DND-41 (cell line): Measurements from ENCODE around the gene CD37.

Source experiments
- ATAC-seq: fragments of 200-7000 bp; cut with Tn5 transposase; 3 replicates; pipeline ENCODE4 v1.9.1; 2021; ENCODE audit warnings: low read depth; ENCODE audit not compliant: insufficient read depth
- DNase-seq: peaks from one replicate; pipeline ENCODE4 v3.0.0-alpha.2; 2020
- H2AFZ ChIP-seq: 2 replicates; pipeline ENCODE4 v1.6.0; 2012; ENCODE audit warnings: low read depth, low read length
- H3K27ac ChIP-seq: 2 replicates; pipeline ENCODE4 v1.5.1; 2012; ENCODE audit warnings: low read length, inconsistent platforms
- H3K27me3 ChIP-seq: fragments of 200-600 bp; sonication (generic); 2 replicates; pipeline ENCODE4 v1.6.0; 2012; ENCODE audit warnings: low read length, mild to moderate bottlenecking, inconsistent platforms; ENCODE audit not compliant: insufficient read depth, poor library complexity
- H3K36me3 ChIP-seq: 2 replicates; pipeline ENCODE4 v1.5.1; 2012; ENCODE audit warnings: low read length, inconsistent platforms; ENCODE audit not compliant: insufficient read depth
- H3K4me1 ChIP-seq: 2 replicates; pipeline ENCODE4 v1.5.1; 2012; ENCODE audit warnings: mild to moderate bottlenecking, low read length; ENCODE audit not compliant: insufficient read depth
- H3K4me2 ChIP-seq: 2 replicates; pipeline ENCODE4 v1.6.0; 2012; ENCODE audit warnings: mild to moderate bottlenecking, moderate library complexity, low read length, inconsistent platforms; ENCODE audit not compliant: insufficient read depth
- H3K4me3 ChIP-seq, 2 experiments: fragments of 200-600 bp in 1 of 2; shearing (Covaris generic) in 1 of 2; 2 replicates each; pipeline ENCODE4 v1.5.1; 2012 to 2016; ENCODE audit warnings: inconsistent platforms in 2 of 2, low read length in 2 of 2, mild to moderate bottlenecking in 2 of 2, low read depth in 1 of 2, moderate library complexity in 1 of 2
- H3K79me2 ChIP-seq: 2 replicates; pipeline ENCODE4 v1.6.0; 2012; ENCODE audit warnings: low read length, inconsistent platforms; ENCODE audit not compliant: insufficient read depth
- H3K9ac ChIP-seq: 2 replicates; pipeline ENCODE4 v1.6.0; 2012; ENCODE audit warnings: low read depth, mild to moderate bottlenecking, inconsistent platforms, low read length, moderate library complexity
- H3K9me3 ChIP-seq: 2 replicates; pipeline ENCODE4 v1.5.1; 2012; ENCODE audit warnings: low read length, moderate library complexity, mild to moderate bottlenecking, inconsistent platforms; ENCODE audit not compliant: insufficient read depth, severe bottlenecking
- H4K20me1 ChIP-seq: 2 replicates; pipeline ENCODE4 v1.6.0; 2012; ENCODE audit warnings: low read length; ENCODE audit not compliant: insufficient read depth
- CTCF ChIP-seq: IDR thresholded peaks from 2 replicates; pipeline ENCODE4 v1.5.1; 2012; ENCODE audit warnings: borderline replicate concordance, low read length, moderate library complexity, mild to moderate bottlenecking; ENCODE audit not compliant: poor library complexity, severe bottlenecking; ENCODE audit errors: extremely low read depth
- EZH2 ChIP-seq: IDR thresholded peaks from 3 replicates; pipeline ENCODE4 v1.6.1; 2012; ENCODE audit warnings: borderline replicate concordance, low read depth, mild to moderate bottlenecking, moderate library complexity, low read length, inconsistent platforms; ENCODE audit not compliant: severe bottlenecking

The CD37 gene

GRCh38 chr19:49315111-49315510 is 20.1 kb upstream of the CD37 start:
- Histone ChIP-seq H3K4me2 (no peak overlapping the region), H2AFZ (no peak overlapping the region), H3K79me2 (no peaks in the 10 kb centered on the region), H3K27me3 (peaks cover under 1% of the 10 kb centered on the region), H3K36me3 (no peaks in the 10 kb centered on the region), H3K27ac (no peak overlapping the region), H3K9ac (no peak overlapping the region), H3K4me3 (no peak overlapping the region), H3K4me1 (no peaks in the 10 kb centered on the region), H4K20me1 (no peaks in the 10 kb centered on the region), H3K9me3 (peaks cover 13% of the 10 kb centered on the region)
- ATAC-seq (no peak), DNase-seq (no peak)
- TF ChIP-seq EZH2 (no peak), CTCF (no peak)

- H3K4me2 ChIP-seq: no peak overlapping the region
- no peak overlapping the region for H2AFZ ChIP-seq
- no peaks in the 10 kb centered on the region for H3K27me3 ChIP-seq
- no peak overlapping the region for H3K4me3 ChIP-seq
- no peaks in the 10 kb centered on the region for H4K20me1 ChIP-seq
- ATAC-seq (no peak), DNase-seq (no peak)
- H3K9ac ChIP-seq: no peak overlapping the region
- H3K4me1 ChIP-seq: no peaks in the 10 kb centered on the region
- no peaks in the 10 kb centered on the region for H3K36me3 ChIP-seq
- H3K9me3 ChIP-seq: peaks cover 13% of the 10 kb centered on the region
- H3K79me2 ChIP-seq: no peaks in the 10 kb centered on the region
- H3K27ac ChIP-seq: no peak overlapping the region
- no peak for TF ChIP-seq CTCF
- TF ChIP-seq EZH2: no peak
These were observed 18.9 kb upstream of the CD37 start for GRCh38 chr19:49316284-49316683.

DNA sequence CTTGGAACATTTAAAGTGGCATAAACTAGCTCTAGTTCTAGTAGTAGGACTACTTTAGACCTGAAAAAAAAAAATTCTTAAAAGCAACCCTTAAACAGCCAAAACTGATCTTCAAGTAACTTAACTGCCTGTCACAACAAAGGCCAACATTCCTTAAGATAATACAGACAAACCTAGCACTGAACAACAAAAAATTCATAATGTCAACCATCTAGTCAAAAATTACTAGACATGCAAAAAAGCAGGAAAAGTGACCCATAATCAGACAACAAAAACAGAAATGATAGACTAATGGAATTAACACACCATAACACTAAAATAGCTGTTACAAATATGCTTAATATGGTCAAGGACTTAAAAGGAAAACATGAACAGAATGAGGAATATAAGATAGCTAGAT is 16.9 kb upstream of the CD37 start:
- no peaks in the 10 kb centered on the region for H3K36me3 ChIP-seq
- H3K27me3 ChIP-seq: no peaks in the 10 kb centered on the region
- ATAC-seq: no peak
- no peak overlapping the region for H3K9ac ChIP-seq
- DNase-seq: no peak
- H4K20me1 ChIP-seq: no peaks in the 10 kb centered on the region
- no peak for TF ChIP-seq EZH2
- TF ChIP-seq CTCF: no peak
- H3K9me3 ChIP-seq: peaks cover 13% of the 10 kb centered on the region
- no peak overlapping the region for H2AFZ ChIP-seq
- H3K4me1 ChIP-seq: no peaks in the 10 kb centered on the region
- no peak overlapping the region for H3K4me3 ChIP-seq
- H3K4me2 ChIP-seq: no peak overlapping the region
- H3K27ac ChIP-seq: no peak overlapping the region
- H3K79me2 ChIP-seq: no peaks in the 10 kb centered on the region
